Hematopoietic multipotent progenitor cell treated with erythropoietin and hydrocortisone succinate and interleukin-3 and kit ligand, for 17 days (in vitro differentiated cells): ENCODE measurements around the gene TNIK.

Experiments used
- DNase-seq: peaks from one replicate; pipeline ENCODE4 v3.0.0-alpha.2; 2015; ENCODE audit warnings: low spot score

TNIK gene

GRCh38 chr3:171358181-171358880 is 101.9 kb downstream of the TNIK start:
- no peak for DNase-seq

GRCh38 chr3:171357721-171358120 is 102.5 kb downstream of the TNIK start:
- DNase-seq, result no peak

GRCh38 chr3:171356251-171356650 is 104.0 kb downstream of the TNIK start:
- DNase-seq, result no peak

GRCh38 chr3:171354706-171355582 is 105.3 kb downstream of the TNIK start:
- no peak for DNase-seq

GRCh38 chr3:171354049-171354705 is 106.0 kb downstream of the TNIK start:
- DNase-seq, result no peak

GRCh38 chr3:171353423-171353822 is 106.8 kb downstream of the TNIK start:
- no peak for DNase-seq

GRCh38 chr3:171352387-171352935 is 107.7 kb downstream of the TNIK start:
- no peak for DNase-seq

GRCh38 chr3:171351676-171352075 is 108.5 kb downstream of the TNIK start:
- no peak for DNase-seq

GRCh38 chr3:171350364-171350763 is 109.8 kb downstream of the TNIK start:
- DNase-seq, result no peak

- DNase-seq, result no peak
Measured at GRCh38 chr3:171349392-171349791, 110.8 kb downstream of the TNIK start.

GRCh38 chr3:171348121-171348520 is 112.1 kb downstream of the TNIK start:
- DNase-seq, result no peak

GRCh38 chr3:171347301-171348039 is 112.7 kb downstream of the TNIK start:
- no peak for DNase-seq

GRCh38 chr3:171346582-171347300 is 113.5 kb downstream of the TNIK start:
- DNase-seq, result no peak

GRCh38 chr3:171346019-171346418 is 114.2 kb downstream of the TNIK start:
- DNase-seq, result no peak

- no peak for DNase-seq
Measured at GRCh38 chr3:171345107-171345843, 114.9 kb downstream of the TNIK start.

GRCh38 chr3:171343693-171344092 is 116.5 kb downstream of the TNIK start:
- no peak for DNase-seq

GRCh38 chr3:171342783-171343420 is 117.3 kb downstream of the TNIK start:
- DNase-seq, result no peak

GRCh38 chr3:171342200-171342599 is 118.0 kb downstream of the TNIK start:
- DNase-seq, result no peak

GRCh38 chr3:171340434-171340833 is 119.8 kb downstream of the TNIK start:
- DNase-seq, result no peak

GRCh38 chr3:171339598-171339997 is 120.6 kb downstream of the TNIK start:
- no peak for DNase-seq
